Measurements from ENCODE around the gene ADAMTS19.

GRCh38 chr5:129670957-129671500 lies 210.9 kb downstream of the ADAMTS19 start:
- TF ChIP-seq CTCF (IDR thresholded peaks at IDR 0.05): no peak
- no peak for TF ChIP-seq ZFX (IDR thresholded peaks at IDR 0.05; ENCODE audit: borderline replicate concordance)

Measured in 22Rv1 (cell line).